Kidney epithelial cell (primary cell): ENCODE results near the gene LPGAT1. TPM values are rescaled to one million over a fixed set of nuclear protein-coding genes. Genes with fewer than 3 reads are reported as not detected.

Experiments used
- DNase-seq: peaks from one replicate; pipeline ENCODE4 v3.0.0-alpha.2; 2010; ENCODE audit warnings: low read depth
- H3K27me3 ChIP-seq: 2 replicates; pipeline ENCODE4 v1.6.0; 2011; ENCODE audit warnings: low read length; ENCODE audit not compliant: control insufficient read depth, insufficient read depth
- H3K36me3 ChIP-seq: 2 replicates; pipeline ENCODE4 v1.5.1; 2011; ENCODE audit warnings: low read length; ENCODE audit not compliant: control insufficient read depth, insufficient read depth
- H3K4me3 ChIP-seq: 2 replicates; pipeline ENCODE4 v1.5.1; 2011; ENCODE audit warnings: low read depth, mild to moderate bottlenecking, control low read depth, low read length
- total RNA-seq: library from RNA; depleted of rRNA; stranded (reverse); fragments of >200 nt; gene quantifications from 2 replicates; pipeline ENCODE4 v1.2.3, GENCODE V29; 2015
- TF ChIP-seq, protein P1 (sequence below): IDR thresholded peaks from 2 replicates; pipeline ENCODE4 v1.5.1; 2011; ENCODE audit warnings: mild to moderate bottlenecking, moderate library complexity, low read length, control low read depth, inconsistent platforms; ENCODE audit not compliant: insufficient read depth, poor library complexity, severe bottlenecking

The LPGAT1 gene
- total RNA-seq, 1 donor from 2014 or later = 51.9 TPM

DNA sequence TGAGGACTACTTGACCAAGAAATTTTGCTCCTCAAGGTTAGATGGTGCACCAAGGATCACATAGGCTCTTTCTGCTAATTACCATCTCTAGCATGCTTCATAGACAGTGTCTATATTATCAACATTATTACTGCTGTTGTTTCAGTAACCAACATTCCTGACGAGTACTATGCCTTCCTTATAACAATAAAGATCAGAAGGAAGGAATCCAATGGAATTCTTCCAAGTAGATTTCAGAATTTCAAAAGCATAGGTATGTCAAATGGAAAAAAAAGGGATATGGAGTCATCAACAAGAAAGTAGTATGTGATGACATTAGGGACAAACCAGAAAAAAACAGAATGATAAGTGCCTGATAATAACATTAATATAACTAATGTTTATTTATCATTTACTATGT, 39.6 kb upstream of the LPGAT1 start:
- TF ChIP-seq, protein P1, sequence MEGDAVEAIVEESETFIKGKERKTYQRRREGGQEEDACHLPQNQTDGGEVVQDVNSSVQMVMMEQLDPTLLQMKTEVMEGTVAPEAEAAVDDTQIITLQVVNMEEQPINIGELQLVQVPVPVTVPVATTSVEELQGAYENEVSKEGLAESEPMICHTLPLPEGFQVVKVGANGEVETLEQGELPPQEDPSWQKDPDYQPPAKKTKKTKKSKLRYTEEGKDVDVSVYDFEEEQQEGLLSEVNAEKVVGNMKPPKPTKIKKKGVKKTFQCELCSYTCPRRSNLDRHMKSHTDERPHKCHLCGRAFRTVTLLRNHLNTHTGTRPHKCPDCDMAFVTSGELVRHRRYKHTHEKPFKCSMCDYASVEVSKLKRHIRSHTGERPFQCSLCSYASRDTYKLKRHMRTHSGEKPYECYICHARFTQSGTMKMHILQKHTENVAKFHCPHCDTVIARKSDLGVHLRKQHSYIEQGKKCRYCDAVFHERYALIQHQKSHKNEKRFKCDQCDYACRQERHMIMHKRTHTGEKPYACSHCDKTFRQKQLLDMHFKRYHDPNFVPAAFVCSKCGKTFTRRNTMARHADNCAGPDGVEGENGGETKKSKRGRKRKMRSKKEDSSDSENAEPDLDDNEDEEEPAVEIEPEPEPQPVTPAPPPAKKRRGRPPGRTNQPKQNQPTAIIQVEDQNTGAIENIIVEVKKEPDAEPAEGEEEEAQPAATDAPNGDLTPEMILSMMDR = no peak
- no peak for DNase-seq
- Histone ChIP-seq H3K4me3 (no peak overlapping the region), H3K36me3 (no peaks in the 10 kb centered on the region), H3K27me3 (no peaks in the 10 kb centered on the region)

DNA sequence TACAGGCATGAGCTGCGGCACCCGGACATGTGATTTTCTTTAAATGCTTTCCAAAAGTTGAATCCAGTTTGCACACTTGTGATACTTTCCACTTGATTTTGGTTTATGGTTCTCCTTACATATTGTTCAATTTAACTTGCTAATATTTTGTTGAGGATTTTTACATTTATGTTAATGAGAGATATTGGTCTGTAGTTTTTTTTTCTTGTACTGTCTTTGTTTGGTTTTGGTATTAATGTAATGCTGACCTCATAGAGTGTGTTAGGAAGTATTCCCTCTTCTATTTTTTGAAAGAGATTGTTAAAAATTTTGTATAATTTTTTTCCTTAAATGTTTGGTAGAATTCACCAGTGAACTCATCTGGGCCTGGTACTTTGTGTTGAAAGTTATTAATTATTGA, 34.6 kb upstream of the LPGAT1 start:
- TF ChIP-seq, protein P1 = no peak
- H3K27me3 ChIP-seq = no peaks in the 10 kb centered on the region
- no peak overlapping the region for H3K4me3 ChIP-seq
- DNase-seq = no peak
- no peaks in the 10 kb centered on the region for H3K36me3 ChIP-seq

DNA sequence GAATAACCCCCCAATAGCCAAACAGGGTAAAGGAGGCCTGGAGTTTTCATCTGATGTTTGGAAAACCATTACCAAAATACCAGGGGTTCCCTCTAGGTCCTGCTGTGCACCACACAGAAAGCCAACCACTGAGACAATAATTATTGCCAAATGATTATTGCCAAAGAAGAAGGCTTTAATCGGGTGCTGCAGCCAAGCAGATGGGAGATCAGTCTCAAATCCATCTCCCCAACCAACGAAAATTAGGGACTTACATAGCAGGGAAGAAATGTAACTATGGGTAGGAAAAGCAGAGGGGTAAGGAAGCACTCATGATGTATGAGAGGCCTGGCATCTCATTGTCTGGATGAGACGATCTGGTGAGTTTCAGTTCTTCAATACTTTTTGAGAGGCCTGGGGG, 28.8 kb upstream of the LPGAT1 start:
- TF ChIP-seq, protein P1 = no peak
- Histone ChIP-seq H3K36me3 (no peaks in the 10 kb centered on the region), H3K27me3 (no peaks in the 10 kb centered on the region), H3K4me3 (no peak overlapping the region)
- DNase-seq = no peak

DNA sequence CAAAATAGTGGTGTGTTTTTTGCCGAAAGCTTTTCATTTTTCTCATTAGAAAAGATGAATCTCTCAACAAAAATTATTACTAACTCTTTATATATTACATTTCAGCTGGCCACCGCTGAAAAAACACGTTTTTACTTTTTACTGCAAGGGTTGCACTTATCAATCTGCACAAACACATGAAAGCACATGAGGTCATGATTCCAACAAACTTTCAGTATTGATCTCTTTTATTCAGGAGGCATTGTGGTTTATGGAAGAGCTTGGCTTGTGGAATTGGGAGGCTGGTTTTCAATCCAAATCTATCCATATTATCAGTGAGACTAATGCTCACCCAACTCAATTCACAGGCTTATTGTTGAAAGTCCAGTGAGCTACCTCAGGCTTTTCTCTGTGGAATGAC, 20.6 kb upstream of the LPGAT1 start:
- Histone ChIP-seq H3K27me3 (no peaks in the 10 kb centered on the region), H3K36me3 (no peaks in the 10 kb centered on the region), H3K4me3 (no peak overlapping the region)
- TF ChIP-seq, protein P1 = no peak
- no peak for DNase-seq

DNA sequence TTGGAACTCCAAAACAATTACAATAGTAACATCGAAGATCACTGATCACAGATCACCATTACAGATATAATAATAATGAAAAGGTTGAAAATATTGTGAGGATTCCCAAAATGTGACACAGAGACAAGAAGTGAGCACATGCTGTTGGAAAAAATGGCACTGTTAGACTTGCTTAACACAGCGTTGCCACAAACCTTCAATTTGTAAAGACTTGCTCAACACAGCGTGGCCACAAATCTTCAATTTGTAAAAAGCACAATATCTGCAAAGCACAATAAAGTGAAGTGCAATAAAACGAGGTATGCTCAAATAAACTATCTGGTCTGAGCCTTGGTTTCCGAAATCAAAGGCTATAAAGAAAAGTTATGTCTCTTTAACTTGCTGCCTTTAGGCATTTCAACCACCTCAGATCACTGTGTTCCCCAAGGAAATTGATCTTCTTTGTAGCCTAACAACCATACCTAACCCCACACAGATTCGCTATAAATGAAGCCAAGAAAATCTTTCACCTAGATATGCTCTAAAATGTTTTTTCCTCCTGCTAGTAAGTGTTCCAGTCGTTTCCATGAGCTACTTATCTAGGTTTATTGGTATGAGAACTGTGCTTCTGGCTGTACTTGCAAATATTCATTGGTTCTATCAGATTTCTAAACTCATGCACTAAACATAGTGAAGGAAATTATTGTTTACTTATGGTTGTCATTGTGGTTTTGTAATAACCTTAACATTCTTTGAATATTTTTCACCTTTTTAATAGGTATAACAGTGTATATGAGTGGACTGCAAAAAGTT, 13.1 kb upstream of the LPGAT1 start:
- TF ChIP-seq, protein P1 = no peak
- H3K27me3 ChIP-seq = no peaks in the 10 kb centered on the region
- H3K36me3 ChIP-seq = no peaks in the 10 kb centered on the region
- no peak for DNase-seq
- no peak overlapping the region for H3K4me3 ChIP-seq

DNA sequence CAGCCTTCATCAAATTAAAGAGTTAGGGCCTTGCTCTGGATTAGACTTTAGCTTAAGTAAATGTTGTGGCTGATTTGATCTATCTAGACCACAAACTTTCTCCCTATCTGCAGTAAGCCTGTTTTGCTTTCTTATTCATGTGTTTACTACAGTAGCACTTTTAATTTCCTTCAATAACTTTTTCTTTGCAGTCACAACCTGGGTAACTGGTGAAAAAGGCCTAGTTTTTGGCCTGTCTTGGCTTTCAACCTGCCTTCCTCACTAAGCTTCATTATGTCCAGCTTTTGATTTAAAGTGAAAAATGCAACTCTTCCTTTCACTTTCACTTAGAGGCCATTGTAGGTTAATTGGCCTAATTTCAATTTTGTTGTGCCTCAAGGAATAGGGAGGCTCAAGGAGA, 12.5 kb upstream of the LPGAT1 start:
- Histone ChIP-seq H3K36me3 (no peaks in the 10 kb centered on the region), H3K27me3 (no peaks in the 10 kb centered on the region), H3K4me3 (no peak overlapping the region)
- DNase-seq = no peak
- TF ChIP-seq, protein P1 = no peak
